HS-5 (cell line): ENCODE results near the gene HCRT.

Source experiments
- DNase-seq: peaks from one replicate; pipeline ENCODE4 v3.0.0-alpha.2; 2012; ENCODE audit warnings: low read depth

The HCRT gene

DNA sequence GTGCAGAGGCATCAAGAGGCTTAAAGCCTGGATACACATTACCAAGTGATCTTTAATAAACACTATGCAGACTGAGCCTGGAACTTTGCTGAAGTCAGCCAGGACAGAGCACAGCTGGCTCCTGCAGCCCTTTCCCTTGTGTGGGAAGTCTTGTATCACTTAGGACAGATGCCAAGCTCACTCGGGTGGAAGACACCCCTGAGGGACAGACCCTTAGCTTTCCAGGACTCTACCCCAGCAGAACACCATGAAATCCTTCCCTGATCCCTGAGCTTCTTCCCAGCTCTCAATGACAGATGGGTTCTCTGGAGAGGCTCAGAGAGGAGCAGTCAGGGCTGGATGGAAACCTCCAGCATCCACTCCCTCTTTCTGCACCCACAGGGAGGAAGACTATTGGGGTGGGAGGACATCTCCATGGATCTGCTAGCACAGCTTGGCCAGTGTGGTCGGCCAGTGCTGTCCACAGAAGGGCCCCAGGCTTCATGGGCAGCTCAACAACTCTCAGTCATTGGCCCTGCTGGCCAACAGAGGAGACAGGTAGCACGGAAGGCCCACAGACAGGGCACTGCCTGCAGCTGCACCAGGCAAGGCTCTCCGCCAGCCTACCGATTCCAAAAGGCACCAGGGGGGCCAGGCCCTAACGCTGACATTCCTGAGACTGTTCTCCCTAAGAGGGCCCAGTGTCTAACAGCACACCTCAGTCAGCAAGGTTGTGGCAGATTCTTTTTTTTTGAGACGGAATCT, 46.3 kb downstream of the HCRT start:
- DNase-seq, result no peak

GRCh38 chr17:42136654-42137051, 48.6 kb downstream of the HCRT start:
- no peak for DNase-seq

DNA sequence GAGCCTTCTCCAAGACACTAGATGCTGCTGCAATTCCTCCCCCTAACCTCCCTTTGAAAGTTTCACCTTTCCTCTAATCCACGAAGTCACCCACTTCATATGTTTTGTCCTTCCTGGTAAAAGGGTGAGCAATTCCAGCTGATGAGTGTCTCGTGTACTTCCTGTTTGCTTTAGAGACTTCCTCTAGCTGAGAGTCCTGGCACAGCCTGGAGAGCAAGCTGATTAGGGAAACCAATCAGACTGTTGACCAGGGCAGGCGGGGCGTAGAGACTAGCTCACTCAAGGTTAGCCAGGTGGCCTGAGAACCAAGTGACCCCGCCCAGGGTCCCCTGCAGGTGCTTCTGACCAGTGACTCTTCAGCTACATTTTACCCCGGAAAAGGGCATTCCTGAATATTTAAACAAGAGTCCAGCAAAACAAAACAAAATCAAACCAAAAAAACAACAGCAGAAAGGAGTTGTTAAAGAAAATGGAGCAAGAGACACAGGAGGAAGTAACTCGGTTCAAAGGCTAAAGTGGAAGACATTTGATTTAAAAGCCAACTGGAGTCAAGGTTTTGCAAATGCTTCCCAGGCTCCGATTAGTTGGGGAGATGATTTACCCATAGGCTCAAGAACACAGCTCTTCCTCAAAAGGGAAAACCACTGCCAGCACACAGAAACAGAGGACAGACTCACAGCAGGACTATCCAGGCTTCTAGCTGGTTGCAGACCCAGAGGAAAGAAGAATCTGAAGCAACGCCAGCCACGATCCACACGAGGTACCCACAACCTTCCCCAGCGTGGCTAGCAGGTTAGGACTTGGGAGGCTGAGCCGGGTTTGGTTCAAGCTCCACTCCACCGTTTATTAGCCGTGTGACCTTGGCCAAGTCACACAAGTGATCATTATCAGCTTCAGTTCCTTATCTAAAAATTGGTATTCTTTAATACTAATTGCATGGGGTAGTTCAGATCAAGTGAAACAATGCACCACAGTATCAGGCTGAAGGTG, 49.3 kb downstream of the HCRT start:
- DNase-seq, result no peak

- no peak for DNase-seq
Observed at GRCh38 chr17:42135151-42135550, 50.1 kb downstream of the HCRT start.
